Rectal smooth muscle tissue (tissue), 1 donor: Measurements from ENCODE around the gene SMIM35.

Source experiments
- H3K27ac ChIP-seq: one replicate; pipeline ENCODE4 v1.7.0; 2013; ENCODE audit warnings: low read depth, low read length, inconsistent platforms
- H3K27me3 ChIP-seq: one replicate; pipeline ENCODE4 v1.7.0; 2013; ENCODE audit warnings: low read length; ENCODE audit not compliant: control insufficient read depth, insufficient read depth
- H3K36me3 ChIP-seq: one replicate; pipeline ENCODE4 v1.7.0; 2013; ENCODE audit warnings: low read length; ENCODE audit not compliant: control insufficient read depth, insufficient read depth
- H3K4me1 ChIP-seq: one replicate; pipeline ENCODE4 v1.7.0; 2013; ENCODE audit warnings: low read length; ENCODE audit not compliant: control insufficient read depth, insufficient read depth
- H3K4me3 ChIP-seq: one replicate; pipeline ENCODE4 v1.7.0; 2013; ENCODE audit warnings: low read length
- H3K9ac ChIP-seq: one replicate; pipeline ENCODE4 v1.7.0; 2013; ENCODE audit warnings: low read length

SMIM35 gene

DNA sequence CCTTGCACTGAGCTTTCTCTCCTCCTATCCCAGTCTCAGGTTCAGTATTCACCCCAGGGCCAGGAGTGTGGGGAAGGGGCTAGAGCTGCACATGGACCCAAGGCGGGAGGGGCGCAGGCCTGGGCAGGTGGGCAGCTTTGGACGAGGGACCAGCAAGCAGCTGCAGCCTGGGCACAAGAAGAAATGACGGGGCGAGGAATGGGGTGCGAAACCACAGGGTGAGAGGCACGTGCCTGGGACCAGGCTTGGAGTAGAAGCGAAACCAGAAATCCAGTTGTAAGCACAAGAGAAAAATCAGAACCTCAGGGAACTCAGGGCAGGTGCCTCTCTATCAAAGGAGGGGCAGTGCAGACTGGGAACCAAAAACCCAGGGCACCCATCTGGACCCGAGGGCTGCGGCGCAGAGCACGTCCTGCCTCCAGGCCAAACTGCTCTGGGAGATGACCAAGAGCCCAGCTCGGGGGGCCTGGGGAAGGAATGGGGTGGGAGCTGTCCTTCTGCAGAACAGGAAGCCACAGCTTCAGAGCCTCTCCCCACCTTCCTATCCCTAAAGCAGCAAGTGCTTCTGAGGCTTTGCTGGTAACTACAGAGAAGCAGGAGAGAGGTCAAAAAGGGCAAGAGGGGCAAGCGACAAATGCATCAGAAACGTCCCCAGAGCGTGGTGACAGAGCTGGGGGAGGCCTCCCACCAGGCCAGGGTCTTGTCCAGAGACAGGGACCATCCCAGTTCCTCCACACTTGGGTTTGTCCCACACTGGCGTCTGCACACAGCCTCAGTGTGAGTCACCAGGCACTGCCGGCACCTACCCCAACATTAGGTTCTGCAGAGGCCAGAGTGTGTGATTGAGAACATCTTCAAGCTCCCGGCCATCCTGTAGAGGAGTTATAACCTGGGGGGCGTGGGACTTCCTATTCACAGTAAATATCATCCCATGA is 28.2 kb downstream of the SMIM35 start:
- H3K9ac ChIP-seq = no peak overlapping the region

DNA sequence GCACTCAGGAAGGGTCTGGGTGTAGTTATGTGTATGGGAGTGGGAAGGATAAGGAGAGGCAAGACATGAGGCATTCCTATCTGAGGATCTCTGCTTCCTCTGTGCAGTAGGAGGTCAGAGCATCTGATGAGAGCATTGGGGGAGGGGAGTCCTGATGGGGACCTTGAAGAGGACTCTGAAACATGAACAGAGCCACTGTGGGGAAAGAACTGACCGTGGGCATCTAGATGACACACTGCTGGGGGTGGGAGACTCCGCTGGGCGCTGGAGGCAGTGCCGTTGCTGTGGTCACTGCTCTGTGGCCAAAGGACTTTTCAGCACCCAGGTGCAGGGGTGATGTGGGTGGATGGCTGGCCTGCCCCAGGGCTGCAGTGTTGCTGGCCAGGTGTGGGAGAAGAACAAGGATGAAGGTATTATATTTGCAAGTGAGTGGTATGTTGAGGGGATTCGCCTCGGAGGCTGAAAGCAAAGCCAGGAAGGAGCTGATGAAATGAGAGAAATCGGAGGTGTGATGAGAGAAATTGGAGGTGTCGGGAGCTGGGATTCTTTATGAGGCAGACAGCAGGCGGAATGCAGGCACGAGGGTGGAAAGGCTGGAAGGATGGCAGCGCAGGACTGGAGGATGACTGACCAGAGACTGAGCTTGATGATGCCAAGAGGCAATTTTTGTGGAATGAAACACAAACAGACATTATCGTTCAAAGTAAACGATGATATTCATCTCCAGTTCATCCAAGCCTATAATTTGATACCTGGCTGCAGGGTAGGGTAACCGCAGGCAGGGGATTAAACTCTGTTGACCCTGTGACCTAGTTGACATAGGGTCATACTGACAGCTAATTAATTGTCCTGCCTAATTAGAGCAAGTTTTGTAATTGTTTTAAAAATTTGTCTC is 29.3 kb downstream of the SMIM35 start:
- H3K9ac ChIP-seq = no peak overlapping the region
- no peaks in the 10 kb centered on the region for H3K27me3 ChIP-seq
- no peaks in the 10 kb centered on the region for H3K36me3 ChIP-seq
- no peak overlapping the region for H3K4me3 ChIP-seq
- no peaks in the 10 kb centered on the region for H3K4me1 ChIP-seq
- no peak overlapping the region for H3K27ac ChIP-seq

More for the DNA sequence above, 28.2 kb downstream of the SMIM35 start:
- Histone ChIP-seq H3K4me3 (no peak overlapping the region), H3K27me3 (no peaks in the 10 kb centered on the region), H3K27ac (no peak overlapping the region), H3K36me3 (no peaks in the 10 kb centered on the region), H3K4me1 (no peaks in the 10 kb centered on the region)

DNA sequence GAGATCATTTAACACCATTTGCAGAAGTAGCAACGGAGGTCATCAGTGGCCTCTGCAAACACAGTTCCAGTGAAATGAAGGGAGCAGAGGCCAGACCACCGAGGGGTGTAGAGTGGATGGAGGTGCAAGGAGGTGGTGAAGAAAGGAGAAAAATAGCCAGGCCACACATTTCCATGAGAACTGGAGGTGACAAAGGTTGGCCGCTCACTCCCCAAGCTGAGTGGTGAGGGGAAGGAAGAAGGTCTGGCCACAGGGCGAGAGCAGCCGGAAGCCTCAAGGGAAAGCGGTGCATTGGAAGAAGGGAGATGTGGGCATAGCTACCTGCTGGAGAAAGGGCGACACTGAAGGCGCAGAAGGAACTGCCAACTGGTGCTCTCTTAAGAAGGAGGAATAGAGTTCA is 30.0 kb downstream of the SMIM35 start:
- no peaks in the 10 kb centered on the region for H3K36me3 ChIP-seq

DNA sequence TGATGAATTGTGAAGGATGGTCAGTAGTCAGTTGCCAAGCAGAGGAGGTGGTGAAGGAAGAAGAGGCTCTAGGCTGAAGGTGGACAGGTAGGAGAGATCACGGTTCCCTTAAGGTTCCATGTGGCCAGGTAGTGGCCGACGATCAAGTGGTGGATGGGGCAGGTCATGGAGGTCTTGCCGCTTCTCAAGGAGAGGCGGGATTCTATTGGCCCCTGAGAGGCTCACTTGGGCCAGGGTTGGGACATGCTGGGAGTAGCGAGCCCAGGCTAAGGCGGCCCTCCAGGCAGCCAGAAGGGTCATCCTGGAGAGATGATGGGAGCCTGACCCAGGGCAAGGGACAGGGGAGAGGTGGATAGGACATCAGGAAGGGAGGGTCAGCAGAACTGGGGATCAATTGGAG is 30.8 kb downstream of the SMIM35 start:
- Histone ChIP-seq H3K4me1 (no peaks in the 10 kb centered on the region), H3K9ac (no peak overlapping the region), H3K4me3 (no peak overlapping the region), H3K27me3 (no peaks in the 10 kb centered on the region), H3K36me3 (no peaks in the 10 kb centered on the region), H3K27ac (no peak overlapping the region)

More for the DNA sequence above, 30.0 kb downstream of the SMIM35 start:
- no peak overlapping the region for H3K27ac ChIP-seq
- H3K4me3 ChIP-seq = no peak overlapping the region
- no peaks in the 10 kb centered on the region for H3K4me1 ChIP-seq
- H3K27me3 ChIP-seq = no peaks in the 10 kb centered on the region
- no peak overlapping the region for H3K9ac ChIP-seq

DNA sequence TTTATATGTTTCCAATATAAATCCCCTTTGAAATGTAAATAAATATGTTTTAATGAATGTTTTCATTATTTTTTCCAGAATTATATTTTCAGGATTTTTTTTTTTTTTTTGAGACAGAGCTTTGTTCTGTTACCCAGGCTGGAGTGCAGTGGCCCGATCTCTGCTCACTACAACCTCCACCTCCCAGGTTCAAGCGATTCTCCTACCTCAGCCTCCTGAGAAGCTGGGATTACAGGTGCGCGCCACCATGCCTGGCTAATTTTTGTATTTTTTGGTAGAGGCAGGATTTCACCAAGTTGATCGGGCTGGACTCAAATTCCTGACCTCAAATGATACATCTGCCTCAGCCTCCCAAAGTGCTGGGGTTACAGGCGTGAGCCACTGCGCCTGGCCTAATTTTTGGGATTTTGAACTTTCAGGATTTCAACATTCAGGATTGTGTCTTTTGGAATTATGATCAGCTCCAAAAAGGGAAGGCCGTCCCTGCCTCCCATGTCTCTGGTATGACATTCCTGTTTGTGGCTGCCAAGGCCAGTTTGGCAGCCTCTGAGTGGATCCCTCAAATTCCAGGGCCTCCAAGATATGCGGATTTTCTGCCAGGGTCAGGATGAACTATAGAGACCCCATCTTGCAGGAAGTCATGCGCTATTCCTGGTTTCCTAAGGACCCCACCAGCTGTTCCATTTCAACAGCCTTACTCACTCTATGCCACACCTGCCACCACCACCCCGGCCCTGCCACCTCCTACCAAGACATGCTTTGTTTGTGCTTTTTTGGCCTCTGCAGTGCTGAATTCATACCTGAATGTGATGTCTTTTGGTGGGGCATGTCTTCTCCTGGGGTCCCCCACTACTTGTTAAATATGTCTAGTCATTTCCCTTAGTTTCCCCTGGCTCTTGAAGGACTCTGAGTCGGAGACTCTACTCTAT is 31.8 kb downstream of the SMIM35 start:
- H3K36me3 ChIP-seq = no peaks in the 10 kb centered on the region
- H3K4me1 ChIP-seq = no peaks in the 10 kb centered on the region
- no peak overlapping the region for H3K4me3 ChIP-seq
- no peak overlapping the region for H3K9ac ChIP-seq
- H3K27me3 ChIP-seq = no peaks in the 10 kb centered on the region
- no peak overlapping the region for H3K27ac ChIP-seq

DNA sequence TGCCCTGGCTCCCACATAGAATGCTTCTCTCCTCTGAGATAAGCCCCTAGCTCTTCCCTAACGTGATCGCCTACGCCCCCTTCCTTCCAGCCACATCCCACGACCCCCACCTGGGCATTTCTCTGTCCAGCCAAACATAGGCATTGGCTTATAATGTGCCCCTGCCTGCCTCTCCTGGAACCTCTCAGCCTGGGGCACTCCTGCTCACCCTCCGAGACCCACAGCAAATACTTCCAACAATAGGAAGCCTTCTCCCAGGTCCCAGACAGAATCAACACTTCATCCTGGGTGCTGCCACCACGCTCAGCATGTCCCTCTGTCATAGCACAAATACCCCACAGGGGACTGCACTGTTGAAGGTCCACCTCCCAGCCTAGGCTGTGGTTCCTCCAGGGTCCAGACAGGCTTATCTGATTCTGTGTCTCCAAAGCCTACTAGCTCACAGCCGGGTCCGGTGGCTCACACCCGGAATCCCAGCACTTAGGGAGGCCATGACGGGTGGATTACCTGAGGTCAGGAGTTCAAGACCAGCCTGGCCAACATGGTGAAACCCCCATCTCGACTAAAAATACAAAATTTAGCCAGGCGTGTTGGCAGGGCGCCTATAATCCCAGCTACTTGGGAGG is 34.1 kb downstream of the SMIM35 start:
- H3K4me1 ChIP-seq = no peaks in the 10 kb centered on the region
- H3K36me3 ChIP-seq = no peaks in the 10 kb centered on the region
- no peak overlapping the region for H3K27ac ChIP-seq

DNA sequence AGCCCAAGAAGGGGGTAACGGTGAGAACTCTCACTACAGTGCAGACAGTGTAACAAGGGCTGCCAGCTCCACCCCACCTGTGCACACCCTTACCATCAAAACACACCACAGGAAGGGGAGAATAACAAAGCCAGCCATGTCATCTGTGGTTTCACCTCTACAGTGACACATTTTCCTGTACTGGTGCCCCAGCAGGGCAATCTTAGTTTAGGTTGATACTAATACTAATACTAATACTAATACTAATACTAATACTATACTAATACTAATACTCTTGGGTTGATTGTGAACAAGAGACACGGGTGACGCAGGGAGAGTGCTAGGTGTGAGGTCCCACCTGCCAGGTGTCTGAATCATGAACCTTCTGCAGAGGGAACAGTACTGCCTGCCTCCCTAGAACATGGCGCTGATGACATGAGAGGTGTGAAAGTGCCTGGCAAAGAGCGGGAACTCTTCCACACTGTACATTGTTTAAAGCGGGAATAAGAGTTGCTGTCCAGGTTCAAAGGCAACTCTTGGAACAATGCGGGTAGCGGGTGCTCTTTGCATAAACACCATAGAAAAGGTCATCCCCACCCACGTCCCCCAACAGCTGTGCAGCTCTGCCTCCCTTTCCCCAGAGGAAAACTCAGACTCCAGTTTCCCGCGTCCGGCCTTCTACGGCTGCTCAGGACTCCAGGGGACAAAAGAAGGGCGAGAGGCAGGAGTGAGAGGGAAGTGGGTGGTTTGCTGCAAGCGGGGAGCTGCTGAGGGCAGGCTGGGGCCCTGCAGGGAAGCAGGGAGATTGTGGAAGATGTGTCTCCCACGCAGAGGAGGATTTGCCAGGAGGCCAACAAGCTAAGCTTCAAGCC is 34.9 kb downstream of the SMIM35 start:
- H3K4me1 ChIP-seq = no peaks in the 10 kb centered on the region
- no peak overlapping the region for H3K4me3 ChIP-seq
- no peak overlapping the region for H3K27ac ChIP-seq
- H3K36me3 ChIP-seq = no peaks in the 10 kb centered on the region
- no peak overlapping the region for H3K9ac ChIP-seq
- no peaks in the 10 kb centered on the region for H3K27me3 ChIP-seq

More for the DNA sequence above, 34.1 kb downstream of the SMIM35 start:
- no peaks in the 10 kb centered on the region for H3K27me3 ChIP-seq
- H3K4me3 ChIP-seq = no peak overlapping the region
- H3K9ac ChIP-seq = no peak overlapping the region

DNA sequence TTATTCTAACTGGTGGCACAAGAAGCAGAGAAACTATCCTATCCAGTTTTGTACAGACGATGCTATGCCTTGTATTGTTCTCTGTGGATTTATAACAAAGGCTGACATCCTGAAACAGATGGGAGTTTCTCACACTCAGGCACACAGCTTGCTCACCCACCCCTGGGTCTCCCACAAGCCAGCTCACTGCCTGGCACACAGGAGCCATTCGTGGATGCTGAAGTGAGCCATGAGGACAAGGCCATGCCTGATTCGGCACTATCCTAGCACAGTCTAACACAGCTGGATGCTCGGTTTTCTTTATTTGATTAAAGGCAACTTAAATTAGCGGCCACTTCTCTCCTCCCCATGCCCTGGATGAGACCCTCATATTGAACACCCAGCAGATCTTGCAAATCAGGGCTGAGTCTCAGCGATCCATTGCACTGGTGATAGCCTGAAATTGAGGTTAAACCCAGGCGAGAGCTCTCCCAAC is 35.6 kb downstream of the SMIM35 start:
- Histone ChIP-seq H3K4me1 (no peaks in the 10 kb centered on the region), H3K36me3 (no peaks in the 10 kb centered on the region), H3K9ac (no peak overlapping the region), H3K4me3 (no peak overlapping the region), H3K27ac (no peak overlapping the region), H3K27me3 (no peaks in the 10 kb centered on the region)

DNA sequence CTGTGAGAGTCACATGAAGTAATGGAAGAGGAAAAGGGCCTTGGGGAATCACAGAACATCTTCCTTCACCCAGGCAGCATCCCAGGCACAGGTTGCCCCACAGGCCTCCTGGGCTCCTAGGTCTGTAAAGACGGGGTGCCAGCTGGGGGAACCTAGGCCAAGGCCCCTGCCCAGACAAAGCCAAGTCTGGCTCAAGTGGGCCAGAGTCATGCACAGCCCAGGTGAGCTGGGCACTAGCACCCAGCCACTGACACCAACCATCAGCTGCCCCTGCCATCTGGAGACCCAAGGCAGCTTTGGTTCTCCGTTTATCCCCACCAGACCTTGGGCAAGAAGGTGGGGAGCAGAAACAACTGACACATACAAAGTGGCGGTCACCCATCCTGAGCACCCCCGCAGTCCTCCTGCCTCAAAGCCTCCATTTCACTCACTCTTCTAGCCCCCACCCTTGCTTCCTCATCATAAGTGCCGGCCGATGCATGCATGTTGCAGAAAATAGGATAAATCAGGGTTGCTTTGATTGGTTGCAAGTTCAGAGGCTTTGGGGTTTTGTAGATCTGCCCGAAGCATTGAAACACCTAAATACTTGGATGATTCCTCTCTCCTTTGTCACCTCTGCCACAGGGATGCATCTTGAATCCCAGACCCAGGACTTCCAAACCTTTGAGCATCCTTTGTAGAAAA is 36.4 kb downstream of the SMIM35 start:
- Histone ChIP-seq H3K4me3 (no peak overlapping the region), H3K27ac (no peak overlapping the region), H3K4me1 (no peaks in the 10 kb centered on the region), H3K27me3 (no peaks in the 10 kb centered on the region), H3K9ac (no peak overlapping the region), H3K36me3 (no peaks in the 10 kb centered on the region)

DNA sequence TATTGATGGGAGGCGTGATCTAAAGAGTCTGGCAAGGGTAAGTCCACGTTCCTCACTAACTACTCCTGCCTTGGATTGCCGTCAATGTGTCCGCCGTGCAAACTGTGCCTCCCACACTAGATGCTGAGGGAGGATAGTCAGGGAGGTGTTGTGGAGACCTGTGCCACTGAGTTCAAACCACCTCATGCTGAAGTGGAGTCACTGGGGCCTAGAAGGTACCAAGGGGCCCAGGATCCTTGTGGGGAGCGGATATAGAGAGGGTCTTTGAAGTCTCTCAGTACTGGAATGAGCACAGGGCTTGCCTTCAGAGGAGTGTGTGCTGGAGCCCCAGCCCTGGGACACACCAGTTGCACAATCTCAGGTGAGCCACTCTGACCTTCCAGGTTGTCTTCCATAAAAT is 37.0 kb downstream of the SMIM35 start:
- H3K4me3 ChIP-seq = no peak overlapping the region
- no peaks in the 10 kb centered on the region for H3K27me3 ChIP-seq
- no peak overlapping the region for H3K9ac ChIP-seq
- no peaks in the 10 kb centered on the region for H3K4me1 ChIP-seq
- H3K36me3 ChIP-seq = no peaks in the 10 kb centered on the region
- no peak overlapping the region for H3K27ac ChIP-seq
